Measurements from ENCODE around the gene SGTA. TPM values are rescaled to one million over a fixed set of nuclear protein-coding genes. Genes with fewer than 3 reads are reported as not detected.

SGTA gene
- total and polyA plus RNA-seq, 2 of the 4 experiments (the other 2 are of a cell fraction): 17.4 to 72.9 TPM

GRCh38 chr19:2754659-2755447 lies 28.2 kb downstream of the SGTA start:
- Histone ChIP-seq H3K56ac (ENCODE audit: extremely low read depth, insufficient read depth, low read length) (no peak overlapping the region), H3K14ac (replicated peaks; ENCODE audit: low read depth, low read length) (no peak overlapping the region), H3K27ac (ENCODE audit: insufficient read depth, low read length) (no peak overlapping the region), H2AK9ac (replicated peaks; ENCODE audit: low read depth, low read length, poor library complexity) (no peak overlapping the region), H3K9ac (ENCODE audit: low read depth, low read length) (no peak overlapping the region), H3K4ac (ENCODE audit: low read depth, low read length) (no peak overlapping the region), H3K18ac (ENCODE audit: low read depth, low read length) (no peak overlapping the region), H3K4me3 (ENCODE audit: insufficient read depth, low read depth, low read length) (no peak overlapping the region), H4K20me1 (ENCODE audit: insufficient read depth, low read length) (no peaks in the 10 kb centered on the region), H3K4me2 (ENCODE audit: low read depth, low read length) (no peak overlapping the region), H2BK15ac (ENCODE audit: low read depth, low read length) (no peak overlapping the region), H3K9me3 (ENCODE audit: control insufficient read depth, insufficient read depth, low read length) (no peaks in the 10 kb centered on the region), H4K5ac (ENCODE audit: low read depth, low read length) (no peak overlapping the region), H3K79me1 (ENCODE audit: low read depth in 1 of 2, low read length in 2 of 2) (peaks cover 0 to 9% of the 10 kb centered on the region in 2 experiments; a peak in 3 of 4 replicates), H3K4me1 (ENCODE audit: control insufficient read depth, insufficient read depth, low read length) (no peaks in the 10 kb centered on the region), H2AK5ac (ENCODE audit: low read depth, low read length) (no peak overlapping the region), H3K9me1 (ENCODE audit: insufficient read depth, low read length) (no peaks in the 10 kb centered on the region; the same call in 1 of the 2 replicates), H3K23ac (ENCODE audit: low read depth, low read length) (no peak overlapping the region), H2BK20ac (ENCODE audit: low read depth, low read length) (no peak overlapping the region), H4K8ac (ENCODE audit: low read depth in 2 of 2, low read length in 2 of 2) (no peak overlapping the region), H4K91ac (ENCODE audit: insufficient read depth, low read depth, low read length) (no peak overlapping the region), H2AFZ (replicated peaks; ENCODE audit: low read length, poor library complexity) (no peak overlapping the region), H3K36me3 (ENCODE audit: control insufficient read depth, insufficient read depth, low read length) (peaks cover 47% of the 10 kb centered on the region), H2BK5ac (ENCODE audit: low read depth, low read length, poor library complexity, severe bottlenecking) (no peak overlapping the region), H3K27me3 (ENCODE audit: control insufficient read depth, insufficient read depth, low read length) (no peaks in the 10 kb centered on the region), H2BK120ac (ENCODE audit: low read depth, low read length) (no peak overlapping the region)
- intact Hi-C loops (cut with micrococcal nuclease): no loop called here
- 90% methylated on average over 28 of the region's 43 CpGs; no CpG with 5 or more reads in 1 of the 2 experiments for WGBS, 2 experiments (ENCODE audit: extremely low coverage in 2 of 2, insufficient read length in 1 of 2)
- POLR2A ChIA-PET (ENCODE audit: unreplicated experiment): no interaction called here
- DNase-seq (no peak), ATAC-seq (ENCODE audit: low read depth) (no peak)
- dilution Hi-C loops (cut with HindIII; ENCODE audit: low sequenced_read_pairs, unreplicated experiment): no loop called here
- in situ Hi-C loops (cut with MboI; ENCODE audit: low sequenced_read_pairs): no loop called here
- CTCF ChIA-PET: no interaction called here
- BruUV-seq (replicated peaks): no TSS peak
- TF ChIP-seq BHLHE40 (IDR thresholded peaks at IDR 0.05; ENCODE audit: low read depth, low read length) (no peak), ELK1 (IDR thresholded peaks at IDR 0.05; ENCODE audit: borderline replicate concordance, low read depth, low read length) (no peak)

All from IMR-90 (cell line).